ENCODE data around the gene RASSF4. TPM values are rescaled to one million over a fixed set of nuclear protein-coding genes. Genes with fewer than 3 reads are reported as not detected.

Gene RASSF4
- total RNA-seq, 4 donors from 2014 or later = 23.5 to 57.7 (median 31.6) TPM

DNA sequence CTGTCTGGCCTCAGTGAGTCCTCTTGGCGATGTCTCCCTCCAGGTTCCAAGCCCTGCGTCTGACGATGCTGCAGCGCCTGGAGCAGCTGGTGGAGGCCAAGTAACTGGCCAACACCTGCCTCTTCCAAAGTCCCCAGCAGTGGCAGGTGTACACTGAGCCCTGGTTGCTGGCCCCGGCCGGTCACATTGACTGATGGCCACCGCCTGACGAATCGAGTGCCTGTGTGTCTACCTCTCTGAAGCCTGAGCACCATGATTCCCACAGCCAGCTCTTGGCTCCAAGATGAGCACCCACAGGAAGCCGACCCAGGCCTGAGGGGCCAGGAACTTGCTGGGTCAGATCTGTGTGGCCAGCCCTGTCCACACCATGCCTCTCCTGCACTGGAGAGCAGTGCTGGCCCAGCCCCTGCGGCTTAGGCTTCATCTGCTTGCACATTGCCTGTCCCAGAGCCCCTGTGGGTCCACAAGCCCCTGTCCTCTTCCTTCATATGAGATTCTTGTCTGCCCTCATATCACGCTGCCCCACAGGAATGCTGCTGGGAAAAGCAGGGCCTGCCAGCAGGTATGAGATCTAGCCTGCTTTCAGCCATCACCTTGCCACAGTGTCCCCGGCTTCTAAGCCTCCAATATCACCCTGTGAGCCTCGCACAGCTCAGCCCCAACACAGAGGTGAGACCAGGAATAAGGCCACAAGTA lies 33.8 kb downstream of the RASSF4 start:
- Histone ChIP-seq H3K27me3 (no peaks in the 10 kb centered on the region), H3K27ac (peak overlapping the region in 3 of 4 donors; percentile 44 to 95 (median 94)), H3K4me1 (peaks cover 10 to 92% (median 37%) of the 10 kb centered on the region in 3 donors), H3K4me3 (no peak overlapping the region), H3K36me3 (peaks cover 0 to 56% of the 10 kb centered on the region in 2 donors), H3K9me3 (no peaks in the 10 kb centered on the region)
- TF ChIP-seq POLR2A (IDR thresholded peaks at IDR 0.05) (no peak), POLR2AphosphoS5 (IDR thresholded peaks at IDR 0.05) (no peak), EP300 (IDR thresholded peaks at IDR 0.05) (no peak)
- TF ChIP-seq, protein P1, sequence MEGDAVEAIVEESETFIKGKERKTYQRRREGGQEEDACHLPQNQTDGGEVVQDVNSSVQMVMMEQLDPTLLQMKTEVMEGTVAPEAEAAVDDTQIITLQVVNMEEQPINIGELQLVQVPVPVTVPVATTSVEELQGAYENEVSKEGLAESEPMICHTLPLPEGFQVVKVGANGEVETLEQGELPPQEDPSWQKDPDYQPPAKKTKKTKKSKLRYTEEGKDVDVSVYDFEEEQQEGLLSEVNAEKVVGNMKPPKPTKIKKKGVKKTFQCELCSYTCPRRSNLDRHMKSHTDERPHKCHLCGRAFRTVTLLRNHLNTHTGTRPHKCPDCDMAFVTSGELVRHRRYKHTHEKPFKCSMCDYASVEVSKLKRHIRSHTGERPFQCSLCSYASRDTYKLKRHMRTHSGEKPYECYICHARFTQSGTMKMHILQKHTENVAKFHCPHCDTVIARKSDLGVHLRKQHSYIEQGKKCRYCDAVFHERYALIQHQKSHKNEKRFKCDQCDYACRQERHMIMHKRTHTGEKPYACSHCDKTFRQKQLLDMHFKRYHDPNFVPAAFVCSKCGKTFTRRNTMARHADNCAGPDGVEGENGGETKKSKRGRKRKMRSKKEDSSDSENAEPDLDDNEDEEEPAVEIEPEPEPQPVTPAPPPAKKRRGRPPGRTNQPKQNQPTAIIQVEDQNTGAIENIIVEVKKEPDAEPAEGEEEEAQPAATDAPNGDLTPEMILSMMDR (IDR thresholded peaks at IDR 0.05) = no peak
- no peak for ATAC-seq
- 86 to 100% methylated on average over 1 to 4 of the region's 14 CpGs for WGBS, 2 donors (ENCODE audit: low coverage in 1 of 2)

DNA sequence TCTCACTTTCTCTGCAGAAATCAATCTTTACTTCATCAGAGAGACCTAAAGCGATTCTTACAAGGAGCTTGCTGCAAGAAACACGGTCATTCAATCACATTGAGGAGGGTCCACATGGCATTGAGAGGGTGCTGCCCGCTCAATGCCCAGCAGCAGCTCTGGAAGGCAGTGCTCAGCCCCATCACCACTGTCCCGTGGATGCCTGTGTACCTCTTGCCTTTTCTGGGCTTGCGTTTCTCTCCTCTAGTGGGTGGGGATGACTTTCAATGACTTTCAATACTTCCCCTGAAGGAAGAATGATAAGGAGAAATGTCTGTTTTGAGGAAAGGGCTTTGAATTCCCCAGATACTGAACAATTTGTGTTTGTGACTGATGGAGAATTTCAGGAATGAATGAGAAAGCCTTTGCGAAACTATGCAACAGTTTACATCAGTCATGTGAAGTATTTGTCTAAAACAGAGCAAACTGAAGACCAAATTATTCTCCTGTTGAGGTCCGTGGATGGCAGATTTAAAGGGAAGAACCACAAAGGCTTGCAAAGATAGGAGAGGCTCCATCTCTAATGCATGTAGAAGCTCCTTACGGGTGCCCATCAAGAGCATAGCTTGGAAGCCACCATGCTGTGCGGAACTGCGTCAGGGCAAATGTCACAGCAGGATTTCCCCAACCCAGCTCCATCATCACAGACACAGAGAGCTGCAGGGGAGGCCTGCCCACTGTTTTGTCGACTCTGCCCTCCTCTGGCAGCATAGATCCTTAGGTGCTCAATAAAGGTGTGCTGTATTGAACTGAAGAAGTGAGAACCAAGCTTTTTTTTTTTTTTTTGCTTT lies 34.5 kb downstream of the RASSF4 start:
- peaks cover 10 to 99% (median 37%) of the 10 kb centered on the region in 3 donors for H3K4me1 ChIP-seq
- ATAC-seq = no peak

DNA sequence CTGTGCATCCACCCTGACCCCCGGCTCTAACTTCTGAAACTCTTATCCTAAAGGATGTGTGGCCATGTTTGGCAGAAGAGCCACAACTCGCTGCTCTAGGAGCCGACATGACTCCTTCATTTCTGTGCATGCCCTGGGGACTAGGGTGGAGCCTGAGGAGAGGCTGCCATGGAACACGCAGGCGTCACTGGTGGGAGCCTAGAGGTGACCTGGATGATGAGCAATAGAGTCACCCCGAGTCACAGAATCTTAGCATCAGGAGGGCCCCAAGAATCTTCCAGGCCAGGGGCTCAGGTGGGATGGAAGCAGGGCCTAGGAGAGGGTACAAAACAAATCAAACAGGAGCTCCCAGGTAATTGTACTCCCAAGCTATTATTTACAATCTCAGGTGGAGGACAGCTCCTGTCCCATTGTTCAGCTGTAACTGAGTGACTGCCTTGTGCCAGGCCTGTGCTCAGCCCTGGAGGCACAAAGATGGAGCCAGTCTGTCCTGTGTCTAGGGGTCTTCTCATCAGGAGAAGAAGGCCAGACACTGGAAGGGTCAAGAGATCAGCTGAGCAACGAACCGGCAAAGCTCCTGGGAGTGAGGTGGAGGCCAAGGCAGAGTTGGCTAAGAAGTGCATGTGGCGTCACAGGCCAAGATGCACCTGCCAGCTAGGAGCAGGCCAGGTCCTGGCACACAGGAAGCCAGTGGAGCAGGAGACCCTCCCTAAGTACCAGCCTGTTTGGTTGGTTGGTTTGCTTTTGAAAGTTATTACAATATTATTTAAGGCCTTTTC lies 35.3 kb downstream of the RASSF4 start:
- Histone ChIP-seq H3K27ac (peak overlapping the region; percentile 74 to 97 (median 94)), H3K4me3 (no peak overlapping the region), H3K36me3 (peaks cover 0 to 41% of the 10 kb centered on the region in 2 donors), H3K27me3 (no peaks in the 10 kb centered on the region), H3K9me3 (no peaks in the 10 kb centered on the region), H3K4me1 (peaks cover 10 to 100% (median 40%) of the 10 kb centered on the region in 3 donors)
- no peak for ATAC-seq
- WGBS, 2 donors (ENCODE audit: low coverage in 1 of 2) = 67% methylated on average over 5 of the region's 9 CpGs; no CpG with 5 or more reads in 1 of the 2 donors
- TF ChIP-seq POLR2A (IDR thresholded peaks at IDR 0.05) (no peak), POLR2AphosphoS5 (IDR thresholded peaks at IDR 0.05) (no peak), EP300 (IDR thresholded peaks at IDR 0.05) (no peak)
- TF ChIP-seq, protein P1 (IDR thresholded peaks at IDR 0.05) = no peak

More for the DNA sequence above, 34.5 kb downstream of the RASSF4 start:
- H3K36me3 ChIP-seq = peaks cover 0 to 49% of the 10 kb centered on the region in 2 donors
- H3K27me3 ChIP-seq = no peaks in the 10 kb centered on the region
- H3K9me3 ChIP-seq = no peaks in the 10 kb centered on the region
- H3K27ac ChIP-seq = peak overlapping the region in 3 of 4 donors; percentile 44 to 95 (median 94)
- 65 to 66% methylated on average over 4 to 6 of the region's 11 CpGs for WGBS, 2 donors (ENCODE audit: low coverage in 1 of 2)
- H3K4me3 ChIP-seq = no peak overlapping the region
- TF ChIP-seq EP300 (IDR thresholded peaks at IDR 0.05) (no peak), POLR2AphosphoS5 (IDR thresholded peaks at IDR 0.05) (no peak), POLR2A (IDR thresholded peaks at IDR 0.05) (no peak)
- TF ChIP-seq, protein P1 (IDR thresholded peaks at IDR 0.05) = no peak

DNA sequence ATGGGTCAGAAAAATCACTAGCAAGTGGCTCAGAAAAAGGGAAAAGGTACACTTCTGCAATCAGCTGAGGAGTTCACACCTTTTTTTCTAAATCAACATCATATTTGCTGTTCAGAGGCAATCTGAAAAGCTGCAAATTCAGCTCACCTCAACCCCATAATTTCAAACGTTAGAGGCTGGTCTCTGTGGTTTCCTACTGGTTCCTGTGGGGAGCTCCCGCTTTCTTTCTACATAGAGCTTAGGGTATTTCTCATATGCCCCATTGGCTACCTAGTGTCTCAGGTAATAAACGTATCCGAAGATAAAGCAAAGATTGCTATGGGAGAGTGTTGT lies 35.9 kb downstream of the RASSF4 start:
- ATAC-seq = no peak
- H3K9me3 ChIP-seq = no peaks in the 10 kb centered on the region
- no peak overlapping the region for H3K4me3 ChIP-seq
- TF ChIP-seq, protein P1 (IDR thresholded peaks at IDR 0.05) = no peak
- TF ChIP-seq POLR2A (IDR thresholded peaks at IDR 0.05) (no peak), EP300 (IDR thresholded peaks at IDR 0.05) (no peak), POLR2AphosphoS5 (IDR thresholded peaks at IDR 0.05) (no peak)
- H3K4me1 ChIP-seq = peaks cover 10 to 100% (median 39%) of the 10 kb centered on the region in 3 donors
- WGBS, 2 donors (ENCODE audit: low coverage in 1 of 2) = 10 to 33% methylated on average over 1 to 2 of the region's 4 CpGs
- H3K27ac ChIP-seq = peak overlapping the region; percentile 74 to 97 (median 94)
- peaks cover 0 to 35% of the 10 kb centered on the region in 2 donors for H3K36me3 ChIP-seq
- H3K27me3 ChIP-seq = no peaks in the 10 kb centered on the region
